AG08395 (cell line): ENCODE data around the gene SUFU.
"Not testable (repeated sequence)": the region's sequence is repeated elsewhere in the genome, so short reads cannot be mapped to it uniquely, and the experiment has no call there.

Experiments used
- DNase-seq: peaks from one replicate; pipeline ENCODE4 v3.0.0; 2012; ENCODE audit warnings: mixed read lengths, low spot score

SUFU gene

GRCh38 chr10:102652170-102652916 is 148.6 kb downstream of the SUFU start:
- no peak for DNase-seq

- DNase-seq, result no peak
Measured at GRCh38 chr10:102653060-102653459, 149.3 kb downstream of the SUFU start.

- no peak for DNase-seq
Measured at GRCh38 chr10:102654566-102654965, 150.8 kb downstream of the SUFU start.

- no peak for DNase-seq
Measured at GRCh38 chr10:102654969-102655368, 151.2 kb downstream of the SUFU start.

GRCh38 chr10:102656026-102656425 is 152.3 kb downstream of the SUFU start:
- DNase-seq, result no peak

- no peak for DNase-seq
Measured at GRCh38 chr10:102656791-102657371, 153.1 kb downstream of the SUFU start.

- no peak for DNase-seq
Measured at GRCh38 chr10:102657451-102657850, 153.7 kb downstream of the SUFU start.

- DNase-seq, result no peak
Measured at GRCh38 chr10:102657984-102658724, 154.4 kb downstream of the SUFU start.

- no peak for DNase-seq
Measured at GRCh38 chr10:102658802-102659201, 155.0 kb downstream of the SUFU start.

- DNase-seq, result peak; percentile 69
Measured at GRCh38 chr10:102660888-102661657, 157.3 kb downstream of the SUFU start.

GRCh38 chr10:102661658-102662028 is 157.9 kb downstream of the SUFU start:
- no peak for DNase-seq

GRCh38 chr10:102665904-102666509 is 162.2 kb downstream of the SUFU start:
- no peak for DNase-seq

GRCh38 chr10:102667411-102667810 is 163.6 kb downstream of the SUFU start:
- DNase-seq, result not testable (repeated sequence)

GRCh38 chr10:102668326-102669107 is 164.7 kb downstream of the SUFU start:
- DNase-seq, result no peak

- peak; percentile 86 for DNase-seq
Measured at GRCh38 chr10:102669206-102670064, 165.7 kb downstream of the SUFU start.

GRCh38 chr10:102670065-102670670 is 166.4 kb downstream of the SUFU start:
- DNase-seq, result no peak

GRCh38 chr10:102670871-102671434 is 167.2 kb downstream of the SUFU start:
- DNase-seq, result no peak

- no peak for DNase-seq
Measured at GRCh38 chr10:102673236-102673818, 169.6 kb downstream of the SUFU start.
